Keratinocyte (primary cell): ENCODE data around the gene PAK2. TPM values are rescaled to one million over a fixed set of nuclear protein-coding genes. Genes with fewer than 3 reads are reported as not detected.
"Not testable (repeated sequence)": the region's sequence is repeated elsewhere in the genome, so short reads cannot be mapped to it uniquely, and the experiment has no call there.

Experiments used
- DNase-seq: peaks from one replicate; pipeline ENCODE4 v3.0.0-alpha.2; 2011; ENCODE audit warnings: low read depth, missing footprints, low spot score
- FAIRE-seq: peaks from 2 replicates; lab custom pipeline; 2011; peaks lifted over from hg19 to GRCh38; lab: Jason Lieb, UNC
- H2AFZ ChIP-seq: 2 replicates; pipeline ENCODE4 v1.6.0; 2012; ENCODE audit warnings: low read length, control low read depth, inconsistent platforms; ENCODE audit not compliant: control insufficient read depth
- H3K27ac ChIP-seq: 2 replicates; pipeline ENCODE4 v1.5.1; 2011; ENCODE audit warnings: low read length; ENCODE audit not compliant: control insufficient read depth, insufficient read depth
- H3K27me3 ChIP-seq: 3 replicates; pipeline ENCODE4 v1.6.0; 2011; ENCODE audit warnings: low read length; ENCODE audit not compliant: control insufficient read depth, insufficient read depth; ENCODE audit errors: extremely low read depth
- H3K36me3 ChIP-seq, 2 experiments: 2 replicates in 1 of 2; 3 replicates in 1 of 2; pipeline ENCODE4 v1.5.1; 2011; ENCODE audit warnings: low read length in 2 of 2, mild to moderate bottlenecking in 1 of 2; ENCODE audit not compliant: control insufficient read depth in 2 of 2, insufficient read depth in 2 of 2; ENCODE audit errors: extremely low read depth in 1 of 2
- H3K4me1 ChIP-seq: 3 replicates; pipeline ENCODE4 v1.5.1; 2011; ENCODE audit warnings: low read length; ENCODE audit not compliant: control insufficient read depth, insufficient read depth; ENCODE audit errors: extremely low read depth
- H3K4me2 ChIP-seq: 3 replicates; pipeline ENCODE4 v1.6.0; 2011; ENCODE audit warnings: low read depth, low read length; ENCODE audit not compliant: control insufficient read depth, insufficient read depth; ENCODE audit errors: extremely low read depth
- H3K4me3 ChIP-seq, 3 experiments: fragments of 200-600 bp in 1 of 3; sonication (generic) in 1 of 3; 2 replicates in 2 of 3; 3 replicates in 1 of 3; pipeline ENCODE4 v1.5.1; 2011 to 2016; ENCODE audit warnings: low read length in 3 of 3, mild to moderate bottlenecking in 3 of 3, control low read depth in 2 of 3, inconsistent platforms in 1 of 3, low read depth in 1 of 3, mixed read lengths in 1 of 3, mixed run types in 1 of 3, moderate library complexity in 1 of 3; ENCODE audit not compliant: control insufficient read depth in 2 of 3, insufficient read depth in 2 of 3; ENCODE audit errors: extremely low read depth in 1 of 3
- H3K79me2 ChIP-seq: 2 replicates; pipeline ENCODE4 v1.6.0; 2012; ENCODE audit warnings: low read length; ENCODE audit not compliant: control insufficient read depth, insufficient read depth
- H3K9ac ChIP-seq: 3 replicates; pipeline ENCODE4 v1.6.0; 2011; ENCODE audit warnings: low read length; ENCODE audit not compliant: control insufficient read depth, insufficient read depth; ENCODE audit errors: extremely low read depth
- H3K9me1 ChIP-seq: 3 replicates; pipeline ENCODE4 v1.6.0; 2011; ENCODE audit warnings: low read length; ENCODE audit not compliant: control insufficient read depth, insufficient read depth; ENCODE audit errors: extremely low read depth
- H3K9me3 ChIP-seq: 2 replicates; pipeline ENCODE4 v1.5.1; 2012; ENCODE audit warnings: low read depth, low read length; ENCODE audit not compliant: control insufficient read depth
- H4K20me1 ChIP-seq: 3 replicates; pipeline ENCODE4 v1.6.0; 2011; ENCODE audit warnings: low read length; ENCODE audit not compliant: control insufficient read depth, insufficient read depth; ENCODE audit errors: extremely low read depth
- EZH2 ChIP-seq: IDR thresholded peaks from one replicate; pipeline ENCODE4 v1.6.1; 2012; ENCODE audit warnings: inconsistent platforms, mild to moderate bottlenecking, low read length, moderate library complexity
- dilution Hi-C: fragments of 300-500 bp; cut with MboI; formaldehyde crosslinking; loops from one replicate; pipeline ENCODE4 v1.7.0; 2020; ENCODE audit warnings: low sequenced_read_pairs; ENCODE audit not compliant: extremely low pct_ligation_motif_present
- polyA plus RNA-seq, 5 experiments: library from polyadenylated mRNA; depleted of rRNA in 3 of 5; stranded (reverse) in 3 of 5; stranded (forward) in 1 of 5; unstranded in 1 of 5; fragments of >200 nt; gene quantifications; 1 replicate in 1 of 5; 2 replicates in 3 of 5; 3 replicates in 1 of 5; pipeline versions ENCODE4 v1.2.1 to v1.2.3, GENCODE V29; 2011 to 2012; ENCODE audit warnings: missing spikeins in 2 of 5, low read depth in 1 of 5, low replicate concordance in 1 of 5
- TF ChIP-seq, protein P1 (sequence below), 3 experiments: IDR thresholded peaks in 1 of 3; conservative IDR thresholded peaks in 1 of 3; optimal IDR thresholded peaks in 1 of 3; 2 replicates in 2 of 3; 3 replicates in 1 of 3; pipeline versions ENCODE3 to v1.5.1; 2011; ENCODE audit warnings: low read length in 3 of 3, mild to moderate bottlenecking in 3 of 3, moderate library complexity in 2 of 3, control low read depth in 1 of 3, inconsistent platforms in 1 of 3; ENCODE audit not compliant: insufficient read depth in 2 of 3; ENCODE audit errors: extremely low read depth in 1 of 3

Gene PAK2
- polyA plus RNA-seq, 1 donor (not counting 4 experiments of a cell fraction or from before 2014, with no cell fraction given) = 52.3 TPM

DNA sequence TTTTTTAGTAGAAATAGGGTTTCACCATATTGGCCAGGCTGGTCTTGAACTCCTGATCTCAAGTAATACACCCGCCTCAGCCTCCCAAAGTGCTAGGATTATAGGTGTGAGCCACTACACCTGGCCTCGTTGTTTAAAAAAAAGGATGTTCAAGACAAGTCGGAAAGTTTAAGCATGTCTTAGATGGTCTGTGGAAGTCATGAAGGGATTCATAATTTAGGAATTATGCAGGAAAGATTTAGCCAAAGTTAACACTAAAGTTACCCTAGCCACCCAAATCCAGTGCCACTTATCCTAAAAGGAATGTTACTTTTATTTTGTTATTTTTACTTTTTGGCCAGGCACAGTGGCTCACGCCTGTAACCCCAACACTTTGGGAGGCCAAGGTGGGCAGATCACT is 108.7 kb downstream of the PAK2 start:
- H3K4me1 ChIP-seq = not testable (repeated sequence)

DNA sequence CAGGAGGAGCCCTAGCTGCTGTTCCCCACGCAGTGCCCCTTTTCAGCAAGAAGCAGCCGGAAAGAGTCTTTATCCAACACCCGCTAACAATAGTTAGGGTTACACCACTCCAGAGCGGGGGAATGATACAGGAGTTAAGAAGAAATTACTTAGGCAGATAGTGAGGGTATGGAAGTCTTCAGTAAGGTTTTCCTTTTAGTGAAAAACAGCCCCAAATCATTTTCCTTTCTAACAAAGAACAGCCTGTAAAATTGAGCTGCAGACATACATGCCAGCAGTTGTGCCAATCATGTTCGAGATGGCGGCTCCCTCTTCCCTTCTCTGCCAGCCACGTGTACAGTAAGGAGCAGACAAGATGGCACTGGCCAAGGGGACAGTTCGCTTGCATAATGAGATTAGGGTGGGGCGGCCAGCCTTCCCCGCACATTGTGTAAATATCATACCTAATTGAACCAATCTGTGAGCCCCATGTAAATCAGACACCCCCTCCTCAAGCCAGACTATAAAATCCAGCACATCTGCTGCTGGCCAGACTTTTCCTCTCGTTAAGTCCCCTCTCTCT is 109.6 kb downstream of the PAK2 start:
- no peaks in the 10 kb centered on the region for H4K20me1 ChIP-seq
- DNase-seq (no peak), FAIRE-seq (no peak)
- H3K9me1 ChIP-seq = no peaks in the 10 kb centered on the region
- H3K27ac ChIP-seq = no peak overlapping the region
- no peaks in the 10 kb centered on the region for H3K36me3 ChIP-seq
- H3K4me2 ChIP-seq = no peak overlapping the region
- TF ChIP-seq, protein P1, sequence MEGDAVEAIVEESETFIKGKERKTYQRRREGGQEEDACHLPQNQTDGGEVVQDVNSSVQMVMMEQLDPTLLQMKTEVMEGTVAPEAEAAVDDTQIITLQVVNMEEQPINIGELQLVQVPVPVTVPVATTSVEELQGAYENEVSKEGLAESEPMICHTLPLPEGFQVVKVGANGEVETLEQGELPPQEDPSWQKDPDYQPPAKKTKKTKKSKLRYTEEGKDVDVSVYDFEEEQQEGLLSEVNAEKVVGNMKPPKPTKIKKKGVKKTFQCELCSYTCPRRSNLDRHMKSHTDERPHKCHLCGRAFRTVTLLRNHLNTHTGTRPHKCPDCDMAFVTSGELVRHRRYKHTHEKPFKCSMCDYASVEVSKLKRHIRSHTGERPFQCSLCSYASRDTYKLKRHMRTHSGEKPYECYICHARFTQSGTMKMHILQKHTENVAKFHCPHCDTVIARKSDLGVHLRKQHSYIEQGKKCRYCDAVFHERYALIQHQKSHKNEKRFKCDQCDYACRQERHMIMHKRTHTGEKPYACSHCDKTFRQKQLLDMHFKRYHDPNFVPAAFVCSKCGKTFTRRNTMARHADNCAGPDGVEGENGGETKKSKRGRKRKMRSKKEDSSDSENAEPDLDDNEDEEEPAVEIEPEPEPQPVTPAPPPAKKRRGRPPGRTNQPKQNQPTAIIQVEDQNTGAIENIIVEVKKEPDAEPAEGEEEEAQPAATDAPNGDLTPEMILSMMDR (optimal IDR thresholded peaks at IDR 0.05 in 1 of 3, IDR thresholded peaks at IDR 0.05 in 1 of 3, conservative IDR thresholded peaks at IDR 0.05 in 1 of 3; ENCODE audit: extremely low read depth in 1 of 3, insufficient read depth in 2 of 3, low read length in 3 of 3) = no peak
- TF ChIP-seq EZH2 = no peak
- no peak overlapping the region for H3K4me3 ChIP-seq
- H3K27me3 ChIP-seq = no peaks in the 10 kb centered on the region
- no peaks in the 10 kb centered on the region for H3K79me2 ChIP-seq
- dilution Hi-C loops = no loop called here
- H3K9ac ChIP-seq = no peak overlapping the region
- H2AFZ ChIP-seq = no peak overlapping the region
- peaks cover under 1% of the 10 kb centered on the region for H3K4me1 ChIP-seq
- peaks cover 2% of the 10 kb centered on the region for H3K9me3 ChIP-seq

More for the DNA sequence above, 108.7 kb downstream of the PAK2 start:
- H3K79me2 ChIP-seq, H4K20me1 ChIP-seq, H3K4me2 ChIP-seq, H3K9ac ChIP-seq, H3K27me3 ChIP-seq, dilution Hi-C loops, FAIRE-seq, H3K9me3 ChIP-seq, DNase-seq, H3K36me3 ChIP-seq, H3K9me1 ChIP-seq, H2AFZ ChIP-seq, H3K4me3 ChIP-seq, H3K27ac ChIP-seq: not testable (repeated sequence)

DNA sequence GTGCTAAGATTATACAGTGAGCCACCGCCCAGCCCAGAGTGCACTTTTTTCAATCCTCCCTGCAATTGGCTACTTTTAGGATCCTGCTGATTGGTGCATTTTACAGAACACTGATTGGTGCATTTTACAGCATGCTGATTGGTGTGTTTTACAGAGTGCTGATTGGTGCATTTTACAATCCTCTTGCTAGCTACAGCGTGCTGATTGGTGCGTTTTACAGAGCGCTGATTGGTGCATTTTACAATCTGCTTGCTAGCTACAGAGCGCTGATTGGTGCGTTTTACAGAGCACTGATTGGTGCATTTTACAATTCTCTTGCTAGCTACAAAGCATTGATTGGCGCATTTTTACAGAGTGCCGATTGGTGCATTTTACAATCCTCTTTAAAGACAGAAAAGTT is 123.3 kb downstream of the PAK2 start:
- H3K9me1 ChIP-seq, H3K79me2 ChIP-seq, dilution Hi-C loops, H2AFZ ChIP-seq, H4K20me1 ChIP-seq, H3K4me3 ChIP-seq, H3K27me3 ChIP-seq, H3K4me1 ChIP-seq, H3K27ac ChIP-seq, H3K9me3 ChIP-seq, FAIRE-seq, H3K9ac ChIP-seq, DNase-seq, H3K4me2 ChIP-seq, H3K36me3 ChIP-seq: not testable (repeated sequence)
